Measurements from ENCODE around the gene SUPT3H. TPM values are rescaled to one million over a fixed set of nuclear protein-coding genes. Genes with fewer than 3 reads are reported as not detected.

The SUPT3H gene
- total and polyA plus RNA-seq, 12 donors, result 2.1 to 6.2 (median 3.5) TPM

DNA sequence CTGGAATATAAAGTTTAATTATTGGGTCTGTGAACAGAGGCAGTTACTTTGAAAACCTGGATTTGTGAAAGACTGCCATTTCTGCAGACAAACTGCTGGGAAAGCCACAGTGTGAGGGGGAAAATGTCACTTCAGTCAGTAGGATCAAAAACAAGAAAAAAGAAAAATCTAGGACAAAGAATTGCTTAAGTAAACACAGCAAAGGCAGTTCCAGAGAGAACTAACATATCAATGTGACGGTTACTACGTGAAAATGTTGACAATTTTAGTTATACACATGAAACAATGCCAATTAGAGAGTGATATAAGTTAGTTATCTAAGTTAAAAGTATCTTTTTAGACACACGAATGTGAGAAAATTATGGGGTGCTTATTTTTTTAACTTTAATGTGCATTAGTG lies 320.0 kb downstream of the SUPT3H start:
- no peak overlapping the region for H3K4me3 ChIP-seq
- H3K27me3 ChIP-seq, result no peaks in the 10 kb centered on the region
- DNase-seq (no peak), ATAC-seq (no peak)
- H3K36me3 ChIP-seq, result no peaks in the 10 kb centered on the region
- no peaks in the 10 kb centered on the region for H3K4me1 ChIP-seq
- H3K27ac ChIP-seq, result no peak overlapping the region
- 71 to 78% methylated on average over 3 of the region's 3 CpGs for WGBS, 2 donors
- TF ChIP-seq, protein P1, sequence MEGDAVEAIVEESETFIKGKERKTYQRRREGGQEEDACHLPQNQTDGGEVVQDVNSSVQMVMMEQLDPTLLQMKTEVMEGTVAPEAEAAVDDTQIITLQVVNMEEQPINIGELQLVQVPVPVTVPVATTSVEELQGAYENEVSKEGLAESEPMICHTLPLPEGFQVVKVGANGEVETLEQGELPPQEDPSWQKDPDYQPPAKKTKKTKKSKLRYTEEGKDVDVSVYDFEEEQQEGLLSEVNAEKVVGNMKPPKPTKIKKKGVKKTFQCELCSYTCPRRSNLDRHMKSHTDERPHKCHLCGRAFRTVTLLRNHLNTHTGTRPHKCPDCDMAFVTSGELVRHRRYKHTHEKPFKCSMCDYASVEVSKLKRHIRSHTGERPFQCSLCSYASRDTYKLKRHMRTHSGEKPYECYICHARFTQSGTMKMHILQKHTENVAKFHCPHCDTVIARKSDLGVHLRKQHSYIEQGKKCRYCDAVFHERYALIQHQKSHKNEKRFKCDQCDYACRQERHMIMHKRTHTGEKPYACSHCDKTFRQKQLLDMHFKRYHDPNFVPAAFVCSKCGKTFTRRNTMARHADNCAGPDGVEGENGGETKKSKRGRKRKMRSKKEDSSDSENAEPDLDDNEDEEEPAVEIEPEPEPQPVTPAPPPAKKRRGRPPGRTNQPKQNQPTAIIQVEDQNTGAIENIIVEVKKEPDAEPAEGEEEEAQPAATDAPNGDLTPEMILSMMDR (IDR thresholded peaks at IDR 0.05), result no peak
- intact Hi-C loops (cut with DNase I), result no loop called here
- H3K9me3 ChIP-seq, result peaks cover 0 to 18% (median 4%) of the 10 kb centered on the region in 11 donors

DNA sequence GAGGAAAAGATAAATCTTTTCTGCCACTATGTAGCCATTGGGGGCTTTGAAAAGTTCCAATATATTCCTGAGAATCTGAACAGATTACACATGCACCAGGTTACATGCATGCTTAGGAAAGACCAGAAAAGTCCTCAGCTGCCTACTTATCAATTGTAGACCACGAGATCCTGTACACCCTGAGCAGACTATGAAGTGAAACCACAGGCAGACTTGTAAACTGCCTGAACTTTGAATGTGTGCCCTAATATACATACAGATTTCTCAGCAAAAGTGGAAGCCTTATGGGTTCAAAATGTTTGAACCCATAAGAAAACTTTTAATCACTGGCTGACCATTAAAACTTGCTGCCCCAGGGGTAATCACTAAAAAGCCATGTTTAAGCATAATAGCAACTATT lies 323.1 kb downstream of the SUPT3H start:
- H3K27ac ChIP-seq, result no peak overlapping the region
- H3K27me3 ChIP-seq, result no peaks in the 10 kb centered on the region
- intact Hi-C loops (cut with DNase I), result no loop called here
- 62 to 64% methylated on average over 1 of the region's 1 CpG for WGBS, 2 donors
- H3K4me3 ChIP-seq, result no peak overlapping the region
- DNase-seq (no peak), ATAC-seq (no peak)
- TF ChIP-seq, protein P1 (IDR thresholded peaks at IDR 0.05), result no peak
- no peaks in the 10 kb centered on the region for H3K4me1 ChIP-seq
- peaks cover 0 to under 1% (median 0%) of the 10 kb centered on the region in 11 donors for H3K9me3 ChIP-seq
- H3K36me3 ChIP-seq, result no peaks in the 10 kb centered on the region

DNA sequence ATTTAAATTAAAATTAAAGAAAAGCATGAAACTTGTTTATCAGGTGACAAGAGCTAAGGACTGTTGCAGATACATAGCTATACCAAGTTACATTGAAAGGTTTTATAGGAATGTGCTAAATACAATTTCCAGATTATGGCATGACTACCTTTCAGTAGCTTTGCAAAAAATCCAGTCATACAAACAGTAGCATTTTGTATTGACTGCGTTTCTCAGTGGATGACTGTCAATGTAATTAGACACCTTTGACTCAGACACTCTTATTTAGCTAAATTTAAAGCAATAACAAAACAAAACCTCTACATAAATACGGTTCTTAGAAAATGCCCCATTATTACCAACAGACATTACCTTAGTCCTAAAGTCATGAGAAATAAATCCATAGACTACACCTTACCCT lies 325.4 kb downstream of the SUPT3H start:
- TF ChIP-seq, protein P1 (IDR thresholded peaks at IDR 0.05), result no peak
- no peak for ATAC-seq
- 92 to 94% methylated on average over 2 of the region's 2 CpGs for WGBS, 2 donors
- intact Hi-C loops (cut with DNase I), result no loop called here
- Histone ChIP-seq H3K9me3 (no peaks in the 10 kb centered on the region), H3K4me1 (peaks cover 0 to 7% (median 0%) of the 10 kb centered on the region in 9 donors), H3K27me3 (no peaks in the 10 kb centered on the region), H3K4me3 (no peak overlapping the region), H3K36me3 (no peaks in the 10 kb centered on the region), H3K27ac (no peak overlapping the region)
- DNase-seq, result no peak

DNA sequence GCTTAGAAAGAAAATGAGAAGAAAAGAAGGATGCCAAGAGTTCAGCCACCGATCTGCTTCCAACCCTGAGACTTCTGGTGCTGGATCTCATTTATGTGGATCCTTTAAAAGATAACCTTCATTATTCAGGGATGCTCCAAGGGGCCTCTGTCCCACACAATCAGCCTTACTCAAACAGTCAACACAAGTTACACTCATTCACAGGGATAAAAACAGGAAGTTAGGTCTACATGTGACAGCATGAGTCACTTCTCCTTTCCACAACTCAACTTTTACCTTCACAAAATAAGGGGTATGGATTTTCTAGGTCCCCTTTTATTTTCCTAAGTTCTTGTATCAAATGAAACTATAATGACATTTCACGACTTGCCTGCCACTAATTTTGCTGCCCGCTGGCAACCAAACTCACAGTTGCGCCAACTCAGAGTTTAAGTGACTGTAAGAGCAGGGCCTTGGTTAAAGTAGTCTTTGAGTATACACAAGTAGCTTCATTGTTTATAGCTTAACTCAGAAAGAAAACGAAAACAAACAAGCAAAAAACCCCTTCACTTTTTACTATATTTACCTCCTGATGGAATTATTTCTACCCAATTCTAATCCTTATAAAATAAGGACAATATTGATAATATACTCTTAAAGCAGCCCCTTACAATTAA lies 328.4 kb downstream of the SUPT3H start:
- TF ChIP-seq, protein P1 (IDR thresholded peaks at IDR 0.05), result no peak
- H3K4me3 ChIP-seq, result no peak overlapping the region
- 89 to 95% methylated on average over 5 of the region's 5 CpGs for WGBS, 2 donors
- intact Hi-C loops (cut with DNase I), result no loop called here
- no peak for DNase-seq
- no peak for ATAC-seq
- H3K4me1 ChIP-seq, result peaks cover 0 to 7% (median 0%) of the 10 kb centered on the region in 9 donors
- H3K27me3 ChIP-seq, result no peaks in the 10 kb centered on the region
- H3K27ac ChIP-seq, result no peak overlapping the region
- no peaks in the 10 kb centered on the region for H3K36me3 ChIP-seq
- no peaks in the 10 kb centered on the region for H3K9me3 ChIP-seq

Data from heart right ventricle (tissue), 16 donors.